GM21360 (cell line): ENCODE measurements around the gene OR52N2.

Experiments
- ATAC-seq: cut with Tn5 transposase; IDR thresholded peaks from one replicate; pipeline ENCODE4 v1.9.1; 2021; ENCODE audit warnings: mild to moderate bottlenecking, moderate library complexity; ENCODE audit not compliant: unreplicated experiment

The OR52N2 gene

GRCh38 chr11:5808500-5809121 is at the start of gene OR52N2:
Gene OR52N2 (plus strand): TSS chr11:5808924. CDS start chr11:5820336, 11,412 bp downstream.
- ATAC-seq: peak; percentile 93

DNA sequence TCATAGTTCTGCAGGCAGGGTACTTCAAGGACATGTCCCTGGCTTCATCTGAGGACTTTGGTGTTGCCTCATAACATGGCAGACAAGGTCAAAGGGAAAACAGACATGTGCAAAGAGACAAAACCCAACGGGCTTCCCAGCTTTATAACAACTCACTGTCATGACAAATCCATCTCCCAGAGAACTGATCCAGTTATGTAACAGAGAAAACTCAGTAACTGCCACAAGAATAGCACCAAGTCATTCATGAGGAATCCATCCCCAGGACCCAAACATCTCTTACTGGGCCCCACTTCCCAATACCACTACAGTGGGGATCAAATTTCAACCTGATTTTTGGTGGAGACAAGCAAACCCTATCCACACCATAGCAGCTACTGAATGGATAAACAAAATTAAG is 41.7 kb upstream of the OR52N2 start:
- ATAC-seq: no peak

GRCh38 chr11:5783255-5783654 is 25.5 kb upstream of the OR52N2 start, which contains the start of gene OR52N5:
Gene OR52N5 (minus strand): TSS chr11:5783355. CDS start chr11:5778634, 4,721 bp downstream.
- ATAC-seq: no peak

- no peak for ATAC-seq
These were observed 17.6 kb upstream of the OR52N2 start, which contains the start of gene OR52N1 for GRCh38 chr11:5791165-5791564. Gene OR52N1 (minus strand): TSS chr11:5791265. CDS start chr11:5788816, 2,449 bp downstream.

DNA sequence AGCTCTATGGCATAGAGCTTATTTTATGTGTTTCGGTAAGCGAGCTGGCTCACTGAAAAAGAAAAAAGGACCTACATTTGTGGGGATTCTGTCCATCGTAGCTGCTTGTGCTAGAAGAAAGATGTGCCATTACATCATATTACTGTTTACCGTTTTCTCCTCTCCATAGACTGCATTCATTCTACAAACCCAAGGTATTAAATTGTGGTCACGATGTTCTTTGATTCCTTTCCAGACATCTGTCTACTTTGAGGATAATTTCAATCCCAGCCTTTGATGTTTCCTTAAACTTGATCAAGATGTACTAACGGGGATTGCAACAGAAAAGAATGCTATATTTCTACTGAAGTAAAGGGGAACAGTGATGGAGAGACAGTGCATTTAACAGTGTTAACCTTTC is 12.2 kb upstream of the OR52N2 start:
- ATAC-seq: no peak

DNA sequence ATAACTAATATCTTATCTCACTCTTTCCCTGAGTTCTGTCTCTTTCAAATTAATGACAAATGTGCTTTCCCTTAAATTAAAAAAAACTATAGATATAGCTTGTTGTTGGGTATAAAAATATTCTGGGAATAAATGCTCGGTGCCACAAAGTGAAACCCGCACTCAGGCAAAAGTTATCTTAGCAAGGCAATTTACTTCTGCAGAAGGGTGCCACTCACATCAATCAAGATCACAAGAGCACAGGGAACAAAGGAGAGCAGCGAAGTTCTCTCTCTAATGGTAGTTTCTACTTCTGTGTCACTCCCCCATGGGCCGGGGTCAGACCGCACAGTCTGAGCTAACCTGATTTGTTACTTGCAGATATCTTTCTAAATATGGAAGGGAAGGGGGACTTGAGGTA is 4.7 kb upstream of the OR52N2 start:
- ATAC-seq: no peak

GRCh38 chr11:5807580-5807979 is 1.1 kb upstream of the OR52N2 start:
- no peak for ATAC-seq

DNA sequence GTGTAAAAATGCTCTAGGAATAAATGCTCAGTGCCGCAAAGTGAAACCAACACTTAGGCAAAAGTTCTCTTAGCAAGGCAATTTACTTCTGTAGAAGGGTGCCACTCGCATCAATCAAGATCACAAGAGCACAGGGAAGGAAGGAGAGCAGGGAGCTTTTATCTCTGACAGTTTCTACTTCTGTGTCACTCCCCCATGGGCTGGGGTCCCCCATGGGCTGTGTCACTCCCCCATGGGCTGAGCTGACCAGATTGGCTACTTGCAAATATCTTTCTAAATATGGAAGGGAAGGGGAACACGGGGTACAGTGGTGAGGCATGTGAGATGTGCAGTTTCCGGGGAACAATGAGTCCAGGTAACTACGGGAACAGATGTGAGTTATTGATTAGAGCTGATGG is 397 bp downstream of the OR52N2 start:
- peak; percentile 41 for ATAC-seq

DNA sequence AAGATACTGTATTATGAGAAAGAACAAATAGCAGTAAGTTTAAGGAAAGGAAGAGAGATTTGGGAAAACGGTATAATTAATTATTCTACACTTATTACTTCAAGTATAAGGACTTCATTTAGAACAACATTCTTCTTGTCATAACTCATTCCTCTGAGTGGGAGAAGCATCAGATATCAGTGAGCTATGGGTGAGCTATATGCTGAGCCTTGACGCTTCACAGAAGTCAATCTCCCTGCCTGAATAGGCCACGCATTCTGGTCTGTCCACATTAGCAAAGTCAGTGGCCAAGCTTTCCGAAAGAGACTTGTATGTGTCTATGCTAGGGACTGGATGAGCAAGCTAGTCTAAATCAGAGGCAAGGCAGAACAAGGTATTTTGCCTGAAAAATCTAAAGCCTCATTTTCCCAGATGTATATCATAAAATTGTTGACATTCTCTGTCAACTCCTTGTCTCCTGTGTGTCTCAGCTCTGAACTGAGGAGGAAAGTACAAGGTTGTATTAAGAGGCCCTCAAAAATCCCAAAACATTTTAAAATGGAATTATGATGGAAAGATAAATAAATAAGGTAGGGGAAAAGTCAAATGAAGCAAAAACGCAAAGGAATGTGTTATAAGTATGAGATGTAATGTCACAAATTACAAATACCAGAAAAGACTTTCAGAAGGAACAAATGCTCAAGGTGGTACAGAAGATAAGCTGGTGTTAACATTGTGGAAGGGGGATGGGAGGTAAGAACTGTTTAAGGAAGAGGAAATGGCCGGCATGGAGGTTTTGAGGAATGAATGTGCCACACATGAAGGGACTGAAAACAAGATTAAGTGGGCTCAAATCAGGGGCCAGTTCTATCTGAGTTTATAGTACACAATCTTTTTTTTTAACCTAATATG is 1.4 kb downstream of the OR52N2 start:
- no peak for ATAC-seq

DNA sequence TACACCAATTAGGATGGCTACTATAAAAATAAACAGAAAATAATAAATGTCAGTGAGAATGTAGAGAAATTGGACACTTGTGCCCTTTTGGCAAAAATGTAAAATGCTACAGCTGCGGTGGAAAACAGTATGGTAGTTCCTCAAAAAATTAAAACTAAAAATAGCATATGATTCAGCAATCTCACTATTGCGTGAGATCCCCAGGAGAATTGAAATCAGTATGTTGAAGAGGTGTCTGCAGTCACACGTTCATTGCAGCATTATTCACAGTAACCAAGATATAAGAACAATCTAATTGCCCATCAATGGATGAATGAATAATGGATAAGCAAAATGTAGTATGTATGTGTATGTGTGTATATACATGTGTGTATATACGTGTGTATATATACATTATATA is 6.8 kb downstream of the OR52N2 start:
- no peak for ATAC-seq

- ATAC-seq: peak; percentile 51
These were observed 9.6 kb downstream of the OR52N2 start for GRCh38 chr11:5818245-5818886.

- no peak for ATAC-seq
These were observed 22.6 kb downstream of the OR52N2 start for GRCh38 chr11:5831196-5831829.

GRCh38 chr11:5833446-5833845 is 24.7 kb downstream of the OR52N2 start:
- ATAC-seq: no peak

- no peak for ATAC-seq
These were observed 29.0 kb downstream of the OR52N2 start for GRCh38 chr11:5837695-5838094.

- no peak for ATAC-seq
These were observed 33.1 kb downstream of the OR52N2 start, which contains the start of gene OR52E6 for GRCh38 chr11:5841797-5842196. Gene OR52E6 (minus strand): TSS chr11:5841897. CDS start chr11:5841897, 0 bp downstream.

GRCh38 chr11:5846701-5847100 is 38.0 kb downstream of the OR52N2 start:
- no peak for ATAC-seq

DNA sequence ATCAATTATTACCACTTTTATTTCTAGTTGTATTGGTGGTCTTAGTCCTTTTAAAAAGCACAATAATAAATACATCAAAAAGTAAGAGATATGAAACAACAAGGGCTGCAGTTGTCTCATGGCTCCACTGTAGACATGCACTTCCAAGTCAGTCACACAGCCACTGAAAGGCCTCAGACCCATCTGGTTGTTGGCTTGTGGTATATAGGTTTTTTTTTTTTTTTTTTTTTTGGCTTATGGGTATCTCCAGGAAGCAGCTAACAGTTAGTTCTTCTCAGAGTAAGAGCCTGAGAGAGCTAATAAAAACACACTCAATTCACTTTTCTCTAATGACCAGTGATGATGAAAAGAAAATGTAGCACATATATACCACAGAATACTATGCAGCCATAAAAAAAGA is 39.0 kb downstream of the OR52N2 start:
- no peak for ATAC-seq

GRCh38 chr11:5851002-5851401 is 42.3 kb downstream of the OR52N2 start:
- ATAC-seq: no peak

GRCh38 chr11:5857590-5857989 is 48.9 kb downstream of the OR52N2 start, which contains the start of gene OR52E8:
Gene OR52E8 (minus strand): TSS chr11:5857690. CDS start chr11:5857690, 0 bp downstream.
- no peak for ATAC-seq

- ATAC-seq: no peak
These were observed 57.1 kb downstream of the OR52N2 start for GRCh38 chr11:5865826-5866225.
